OCI-LY3 (cell line): ENCODE data around the gene NOXA1.
"Not testable (repeated sequence)": the region's sequence is repeated elsewhere in the genome, so short reads cannot be mapped to it uniquely, and the experiment has no call there.

ENCODE experiments used
- H2AFZ ChIP-seq: fragments of 200-600, 300-600 bp; shearing (Covaris generic); 2 replicates; pipeline ENCODE4 v1.6.0; 2014; ENCODE audit warnings: antibody characterized with exemption, low read depth, low read length
- H3K27ac ChIP-seq: fragments of 200-600, 300-600 bp; sonication (generic); 2 replicates; pipeline ENCODE4 v1.5.1; 2014; ENCODE audit warnings: mild to moderate bottlenecking, low read length, moderate library complexity, mixed read lengths
- H3K27me3 ChIP-seq: fragments of 200-600, 300-600 bp; sonication (generic); 2 replicates; pipeline ENCODE4 v1.6.1; 2014; ENCODE audit warnings: low read depth, low read length, mixed read lengths
- H3K36me3 ChIP-seq: fragments of 200-600, 300-600 bp; sonication (generic); replicated peaks from 2 replicates; pipeline ENCODE3; 2014; ENCODE audit warnings: low read depth, low read length, mixed read lengths
- H3K4me1 ChIP-seq: fragments of 300-600, 200-600 bp; sonication (generic); 2 replicates; pipeline ENCODE4 v1.6.1; 2014; ENCODE audit warnings: low read length, mixed read lengths
- H3K4me2 ChIP-seq: fragments of 200-600, 300-600 bp; sonication (generic); 2 replicates; pipeline ENCODE4 v1.6.1; 2014; ENCODE audit warnings: low read length, mixed read lengths
- H3K4me3 ChIP-seq: fragments of 300-600, 200-600 bp; sonication (generic); 2 replicates; pipeline ENCODE4 v1.5.1; 2014; ENCODE audit warnings: antibody characterized with exemption, mild to moderate bottlenecking, low read length, moderate library complexity
- H3K79me2 ChIP-seq: fragments of 300-600, 200-600 bp; shearing (Covaris generic); 2 replicates; pipeline ENCODE4 v1.6.1; 2014; ENCODE audit warnings: mild to moderate bottlenecking, low read length, mixed read lengths
- H3K9ac ChIP-seq: fragments of 300-600, 200-600 bp; shearing (Covaris generic); 2 replicates; pipeline ENCODE4 v1.6.0; 2014; ENCODE audit warnings: mild to moderate bottlenecking, low read length, moderate library complexity
- H3K9me3 ChIP-seq: fragments of 200-600, 300-600 bp; shearing (Covaris generic); 2 replicates; pipeline ENCODE4 v1.6.1; 2014; ENCODE audit warnings: low read length, mixed read lengths; ENCODE audit not compliant: insufficient read depth
- H4K20me1 ChIP-seq: fragments of 200-600, 300-600 bp; sonication (generic); 2 replicates; pipeline ENCODE4 v1.6.1; 2016; ENCODE audit warnings: low read length, mixed read lengths; ENCODE audit not compliant: insufficient read depth
- CTCF ChIP-seq: fragments of 200-600, 300-600 bp; sonication (generic); IDR thresholded peaks from 2 replicates; pipeline ENCODE4 v1.5.1; 2014; ENCODE audit warnings: antibody characterized with exemption, low read length, low read depth
- EZH2phosphoT487 ChIP-seq: fragments of 200-600 bp; shearing (Covaris generic); IDR thresholded peaks from 2 replicates; pipeline ENCODE4 v1.6.1; 2018; ENCODE audit warnings: antibody characterized with exemption, mixed run types, low read depth

Gene NOXA1

GRCh38 chr9:137447722-137448601 is 24.8 kb downstream of the NOXA1 start:
- no peaks in the 10 kb centered on the region for H3K27me3 ChIP-seq
- H3K9me3 ChIP-seq, result no peaks in the 10 kb centered on the region
- H3K27ac ChIP-seq, result no peak overlapping the region
- H3K4me2 ChIP-seq, result no peak overlapping the region
- 0 out of 2 replicates have a peak, but pooled peaks cover 3% of the 10 kb centered on the region for H4K20me1 ChIP-seq
- no peak overlapping the region for H3K9ac ChIP-seq
- H3K36me3 ChIP-seq, result peaks cover 7% of the 10 kb centered on the region
- H3K79me2 ChIP-seq, result no peaks in the 10 kb centered on the region
- H3K4me3 ChIP-seq, result no peak overlapping the region
- no peak for TF ChIP-seq EZH2phosphoT487
- TF ChIP-seq CTCF, result no peak
- H3K4me1 ChIP-seq, result peaks cover 24% of the 10 kb centered on the region
- H2AFZ ChIP-seq, result no peak overlapping the region

- Histone ChIP-seq H3K36me3 (peaks cover 12% of the 10 kb centered on the region), H3K79me2 (no peaks in the 10 kb centered on the region), H3K4me3 (no peak overlapping the region), H2AFZ (no peak overlapping the region), H3K4me1 (peaks cover 24% of the 10 kb centered on the region), H3K4me2 (no peak overlapping the region), H3K9me3 (no peaks in the 10 kb centered on the region), H4K20me1 (peaks cover 4% of the 10 kb centered on the region; the same call in 1 of the 2 replicates), H3K9ac (no peak overlapping the region), H3K27ac (no peak overlapping the region), H3K27me3 (no peaks in the 10 kb centered on the region)
- TF ChIP-seq CTCF, result no peak
- no peak for TF ChIP-seq EZH2phosphoT487
Measured at GRCh38 chr9:137448602-137448962, 25.4 kb downstream of the NOXA1 start.

- no peaks in the 10 kb centered on the region for H3K27me3 ChIP-seq
- H3K27ac ChIP-seq, result no peak overlapping the region
- H3K9me3 ChIP-seq, result no peaks in the 10 kb centered on the region
- H3K9ac ChIP-seq, result no peak overlapping the region
- no peak overlapping the region for H3K4me3 ChIP-seq
- no peak overlapping the region for H3K4me2 ChIP-seq
- H3K79me2 ChIP-seq, result no peaks in the 10 kb centered on the region
- H3K4me1 ChIP-seq, result peaks cover 24% of the 10 kb centered on the region
- no peak overlapping the region for H2AFZ ChIP-seq
- TF ChIP-seq EZH2phosphoT487 (no peak), CTCF (no peak)
- H4K20me1 ChIP-seq, result peaks cover 6% of the 10 kb centered on the region; the same call in 1 of the 2 replicates
- H3K36me3 ChIP-seq, result peaks cover 15% of the 10 kb centered on the region
Measured at GRCh38 chr9:137449081-137449844, 26.1 kb downstream of the NOXA1 start.

GRCh38 chr9:137449931-137450538 is 26.8 kb downstream of the NOXA1 start:
- TF ChIP-seq CTCF (no peak), EZH2phosphoT487 (no peak)
- H3K36me3 ChIP-seq, result peaks cover 23% of the 10 kb centered on the region
- no peaks in the 10 kb centered on the region for H3K79me2 ChIP-seq
- no peak overlapping the region for H3K27ac ChIP-seq
- H3K4me1 ChIP-seq, result peaks cover 21% of the 10 kb centered on the region
- H3K27me3 ChIP-seq, result no peaks in the 10 kb centered on the region
- no peak overlapping the region for H3K9ac ChIP-seq
- H3K4me2 ChIP-seq, result no peak overlapping the region
- no peaks in the 10 kb centered on the region for H3K9me3 ChIP-seq
- no peak overlapping the region for H3K4me3 ChIP-seq
- H2AFZ ChIP-seq, result no peak overlapping the region
- H4K20me1 ChIP-seq, result peaks cover 6% of the 10 kb centered on the region

GRCh38 chr9:137450539-137451222 is 27.5 kb downstream of the NOXA1 start:
- not testable (repeated sequence) for H3K9me3 ChIP-seq, H3K27ac ChIP-seq, H3K79me2 ChIP-seq, H3K4me2 ChIP-seq, H3K4me3 ChIP-seq, H4K20me1 ChIP-seq, H3K27me3 ChIP-seq, H3K9ac ChIP-seq, H2AFZ ChIP-seq
- Histone ChIP-seq H3K36me3 (peaks cover 24% of the 10 kb centered on the region), H3K4me1 (peaks cover 16% of the 10 kb centered on the region)
